COLO829 (cell line): ENCODE measurements around the gene ANKRD13B.

ENCODE experiments used
- DNase-seq: peaks from one replicate; pipeline ENCODE4 v3.0.0; 2012; ENCODE audit warnings: low spot score

ANKRD13B gene

GRCh38 chr17:29594519-29595090 lies 1.7 kb downstream of the ANKRD13B start:
- DNase-seq: no peak

- no peak for DNase-seq
Measured at GRCh38 chr17:29595107-29595942, 2.4 kb downstream of the ANKRD13B start.

GRCh38 chr17:29595943-29596774 lies 3.2 kb downstream of the ANKRD13B start:
- DNase-seq: no peak

GRCh38 chr17:29596811-29597210 lies 3.9 kb downstream of the ANKRD13B start:
- no peak for DNase-seq

GRCh38 chr17:29597361-29598172 lies 4.6 kb downstream of the ANKRD13B start:
- no peak for DNase-seq

- DNase-seq: no peak
Measured at GRCh38 chr17:29603109-29603674, 10.3 kb downstream of the ANKRD13B start.

GRCh38 chr17:29607557-29608195 lies 14.7 kb downstream of the ANKRD13B start:
- no peak for DNase-seq

- DNase-seq: no peak
Measured at GRCh38 chr17:29608986-29609385, 16.1 kb downstream of the ANKRD13B start.

GRCh38 chr17:29610395-29610794 lies 17.5 kb downstream of the ANKRD13B start:
- no peak for DNase-seq

- no peak for DNase-seq
Measured at GRCh38 chr17:29611351-29612093, 18.6 kb downstream of the ANKRD13B start.

GRCh38 chr17:29612094-29612403 lies 19.1 kb downstream of the ANKRD13B start:
- DNase-seq: no peak

- DNase-seq: no peak
Measured at GRCh38 chr17:29612404-29613280, 19.7 kb downstream of the ANKRD13B start.

GRCh38 chr17:29613352-29613837 lies 20.5 kb downstream of the ANKRD13B start:
- no peak for DNase-seq

GRCh38 chr17:29613856-29614255 lies 20.9 kb downstream of the ANKRD13B start:
- DNase-seq: no peak

- peak; percentile 44 for DNase-seq
Measured at GRCh38 chr17:29614349-29615047, 21.6 kb downstream of the ANKRD13B start.

GRCh38 chr17:29615048-29615385 lies 22.1 kb downstream of the ANKRD13B start:
- DNase-seq: no peak

GRCh38 chr17:29615492-29616299 lies 22.8 kb downstream of the ANKRD13B start:
- peak; percentile 72 for DNase-seq
